SJCRH30 (cell line): ENCODE results near the gene RAD50. TPM values are rescaled to one million over a fixed set of nuclear protein-coding genes. Genes with fewer than 3 reads are reported as not detected.
A peak's percentile ranks its signal among the peaks of the same experiment; 100 is the strongest.
"Not testable (repeated sequence)": the region's sequence is repeated elsewhere in the genome, so short reads cannot be mapped to it uniquely, and the experiment has no call there.

Experiments used
- DNase-seq, 2 experiments: peaks; one replicate each; pipeline ENCODE4 v3.0.0-alpha.2; 2015 to 2020
- H3K27ac ChIP-seq: fragments of 250-450 bp; sonication (Bioruptor Pico); 2 replicates; pipeline ENCODE4 v1.5.1; 2020; ENCODE audit warnings: mild to moderate bottlenecking, moderate library complexity
- H3K27me3 ChIP-seq: fragments of 250-450 bp; sonication (Bioruptor Pico); 2 replicates; pipeline ENCODE4 v1.5.1; 2020; ENCODE audit warnings: mild to moderate bottlenecking, moderate library complexity
- H3K36me3 ChIP-seq: fragments of 250-450 bp; sonication (Bioruptor Pico); 2 replicates; pipeline ENCODE4 v1.5.1; 2020; ENCODE audit warnings: mild to moderate bottlenecking, moderate library complexity
- H3K4me1 ChIP-seq: fragments of 250-450 bp; sonication (Bioruptor Pico); 2 replicates; pipeline ENCODE4 v1.5.1; 2020; ENCODE audit warnings: mild to moderate bottlenecking, moderate library complexity
- H3K4me3 ChIP-seq: fragments of 250-450 bp; sonication (Bioruptor Pico); 2 replicates; pipeline ENCODE4 v1.5.1; 2020; ENCODE audit warnings: mild to moderate bottlenecking, moderate library complexity
- H3K9me3 ChIP-seq: fragments of 250-450 bp; sonication (Bioruptor Pico); replicated peaks from 2 replicates; pipeline ENCODE4 v1.5.1; 2020; ENCODE audit warnings: mild to moderate bottlenecking, moderate library complexity
- total RNA-seq: library from RNA; depleted of rRNA; stranded (reverse); fragments of >200 nt; shearing (Covaris generic); gene quantifications from 2 replicates; pipeline ENCODE4 v1.2.3, GENCODE V29; 2014; rRNA removed

The RAD50 gene
- total RNA-seq: 23.3 and 28.2 TPM in 2 replicates

- Histone ChIP-seq H3K27me3 (no peaks in the 10 kb centered on the region), H3K36me3 (no peaks in the 10 kb centered on the region; the same call in 1 of the 2 replicates), H3K9me3 (no peaks in the 10 kb centered on the region; the same call in 1 of the 2 replicates), H3K27ac (peak within 1 kb of the TSS; percentile 31), H3K4me3 (peak within 1 kb of the TSS; percentile 62), H3K4me1 (no peaks in the 10 kb centered on the region)
- DNase-seq: peak; percentile 94
These were observed at the start of gene RAD50 for GRCh38 chr5:132556763-132557477. Gene RAD50 (plus strand): TSS chr5:132556977. CDS start chr5:132557325, 348 bp downstream.

GRCh38 chr5:132510076-132510475 is 46.7 kb upstream of the RAD50 start:
- Histone ChIP-seq H3K4me3 (no peak overlapping the region), H3K36me3 (no peaks in the 10 kb centered on the region; the same call in 1 of the 2 replicates), H3K4me1 (no peaks in the 10 kb centered on the region), H3K27me3 (no peaks in the 10 kb centered on the region), H3K27ac (no peak overlapping the region), H3K9me3 (0 out of 2 replicates have a peak, but pooled peaks cover 5% of the 10 kb centered on the region)
- DNase-seq: no peak

GRCh38 chr5:132513618-132514336 is 43.0 kb upstream of the RAD50 start:
- not testable (repeated sequence) for H3K27ac ChIP-seq, H3K4me3 ChIP-seq, H3K36me3 ChIP-seq, H3K27me3 ChIP-seq, H3K4me1 ChIP-seq, H3K9me3 ChIP-seq, DNase-seq

GRCh38 chr5:132522067-132522466 is 34.7 kb upstream of the RAD50 start:
- H3K4me3 ChIP-seq, H3K27ac ChIP-seq, H3K27me3 ChIP-seq, H3K9me3 ChIP-seq, H3K4me1 ChIP-seq, H3K36me3 ChIP-seq, DNase-seq: not testable (repeated sequence)

- H3K27ac ChIP-seq, H3K4me1 ChIP-seq, H3K36me3 ChIP-seq, DNase-seq, H3K4me3 ChIP-seq, H3K27me3 ChIP-seq, H3K9me3 ChIP-seq: not testable (repeated sequence)
These were observed 31.9 kb upstream of the RAD50 start for GRCh38 chr5:132524877-132525276.

- no peak for DNase-seq
- H3K27me3 ChIP-seq: no peaks in the 10 kb centered on the region
- no peak overlapping the region for H3K4me3 ChIP-seq
- peaks cover 2% of the 10 kb centered on the region; the same call in 1 of the 2 replicates for H3K4me1 ChIP-seq
- no peaks in the 10 kb centered on the region for H3K36me3 ChIP-seq
- H3K9me3 ChIP-seq: no peaks in the 10 kb centered on the region
- H3K27ac ChIP-seq: no peak overlapping the region
These were observed 31.5 kb upstream of the RAD50 start for GRCh38 chr5:132525299-132525724.

- DNase-seq: peak; percentile 27 to 82
- H3K36me3 ChIP-seq: no peaks in the 10 kb centered on the region
- no peaks in the 10 kb centered on the region for H3K9me3 ChIP-seq
- H3K27me3 ChIP-seq: no peaks in the 10 kb centered on the region
- H3K4me3 ChIP-seq: no peak overlapping the region
- H3K27ac ChIP-seq: no peak overlapping the region
- H3K4me1 ChIP-seq: no peaks in the 10 kb centered on the region
These were observed 30.3 kb upstream of the RAD50 start for GRCh38 chr5:132526290-132526973.

- Histone ChIP-seq H3K9me3 (no peaks in the 10 kb centered on the region), H3K36me3 (no peaks in the 10 kb centered on the region), H3K27me3 (no peaks in the 10 kb centered on the region), H3K4me1 (no peaks in the 10 kb centered on the region), H3K27ac (no peak overlapping the region), H3K4me3 (no peak overlapping the region)
- DNase-seq: no peak
These were observed 29.7 kb upstream of the RAD50 start for GRCh38 chr5:132526974-132527564.

GRCh38 chr5:132528021-132528420 is 28.8 kb upstream of the RAD50 start:
- Histone ChIP-seq H3K4me3 (no peak overlapping the region), H3K27me3 (no peaks in the 10 kb centered on the region), H3K27ac (no peak overlapping the region), H3K36me3 (no peaks in the 10 kb centered on the region), H3K4me1 (no peaks in the 10 kb centered on the region), H3K9me3 (no peaks in the 10 kb centered on the region)
- no peak for DNase-seq

GRCh38 chr5:132528866-132529634 is 27.7 kb upstream of the RAD50 start:
- H3K36me3 ChIP-seq: no peaks in the 10 kb centered on the region
- H3K4me1 ChIP-seq: no peaks in the 10 kb centered on the region
- no peak for DNase-seq
- H3K4me3 ChIP-seq: no peak overlapping the region
- no peaks in the 10 kb centered on the region for H3K9me3 ChIP-seq
- H3K27ac ChIP-seq: no peak overlapping the region
- H3K27me3 ChIP-seq: no peaks in the 10 kb centered on the region

GRCh38 chr5:132530946-132531345 is 25.8 kb upstream of the RAD50 start:
- Histone ChIP-seq H3K4me1 (no peaks in the 10 kb centered on the region), H3K27me3 (no peaks in the 10 kb centered on the region), H3K36me3 (no peaks in the 10 kb centered on the region), H3K9me3 (no peaks in the 10 kb centered on the region), H3K27ac (no peak overlapping the region), H3K4me3 (no peak overlapping the region)
- no peak for DNase-seq

GRCh38 chr5:132539716-132540115 is 17.1 kb upstream of the RAD50 start:
- no peak overlapping the region for H3K4me3 ChIP-seq
- H3K4me1 ChIP-seq: no peaks in the 10 kb centered on the region
- no peaks in the 10 kb centered on the region for H3K36me3 ChIP-seq
- no peaks in the 10 kb centered on the region; the same call in 1 of the 2 replicates for H3K9me3 ChIP-seq
- H3K27me3 ChIP-seq: 0 out of 2 replicates have a peak, but pooled peaks cover 6% of the 10 kb centered on the region
- no peak for DNase-seq
- no peak overlapping the region for H3K27ac ChIP-seq

GRCh38 chr5:132540149-132540548 is 16.6 kb upstream of the RAD50 start:
- H3K36me3 ChIP-seq: no peaks in the 10 kb centered on the region
- H3K9me3 ChIP-seq: no peaks in the 10 kb centered on the region; the same call in 1 of the 2 replicates
- H3K4me3 ChIP-seq: no peak overlapping the region
- no peak overlapping the region for H3K27ac ChIP-seq
- no peak for DNase-seq
- 0 out of 2 replicates have a peak, but pooled peaks cover 6% of the 10 kb centered on the region for H3K27me3 ChIP-seq
- no peaks in the 10 kb centered on the region for H3K4me1 ChIP-seq

GRCh38 chr5:132540764-132541163 is 16.0 kb upstream of the RAD50 start:
- H3K9me3 ChIP-seq: no peaks in the 10 kb centered on the region; the same call in 1 of the 2 replicates
- H3K4me3 ChIP-seq: no peak overlapping the region
- 0 out of 2 replicates have a peak, but pooled peaks cover 6% of the 10 kb centered on the region for H3K27me3 ChIP-seq
- H3K36me3 ChIP-seq: no peaks in the 10 kb centered on the region
- H3K27ac ChIP-seq: no peak overlapping the region
- H3K4me1 ChIP-seq: no peaks in the 10 kb centered on the region
- DNase-seq: no peak
